Endodermal cell (in vitro differentiated cells): ENCODE data around the gene QRSL1. TPM values are rescaled to one million over a fixed set of nuclear protein-coding genes. Genes with fewer than 3 reads are reported as not detected.

ENCODE experiments used
- DNase-seq: peaks from one replicate; pipeline ENCODE4 v3.0.0-alpha.2; 2017
- H3K27ac ChIP-seq: 2 replicates; pipeline ENCODE4 v1.5.1; 2013; ENCODE audit warnings: mild to moderate bottlenecking, low read depth, low read length, moderate library complexity
- H3K27me3 ChIP-seq: 2 replicates; pipeline ENCODE4 v1.6.1; 2013; ENCODE audit warnings: mild to moderate bottlenecking, low read length, moderate library complexity; ENCODE audit not compliant: insufficient read depth, control insufficient read depth, poor library complexity, severe bottlenecking
- H3K36me3 ChIP-seq: 2 replicates; pipeline ENCODE4 v1.7.0; 2013; ENCODE audit warnings: mild to moderate bottlenecking, low read length, moderate library complexity; ENCODE audit not compliant: control insufficient read depth, insufficient read depth
- H3K4me1 ChIP-seq: one replicate; pipeline ENCODE4 v1.7.0; 2013; ENCODE audit warnings: low read length; ENCODE audit not compliant: control insufficient read depth, insufficient read depth
- H3K4me3 ChIP-seq: 2 replicates; pipeline ENCODE4 v1.5.1; 2013; ENCODE audit warnings: mild to moderate bottlenecking, low read length, moderate library complexity
- H3K9ac ChIP-seq: 2 replicates; pipeline ENCODE4 v1.6.1; 2013; ENCODE audit warnings: mild to moderate bottlenecking, low read length, moderate library complexity; ENCODE audit not compliant: poor library complexity, severe bottlenecking; ENCODE audit errors: extremely low read depth
- H3K9me3 ChIP-seq: 2 replicates; pipeline ENCODE4 v1.6.1; 2013; ENCODE audit warnings: mild to moderate bottlenecking, low read length, moderate library complexity; ENCODE audit not compliant: control insufficient read depth
- H3K27ac Mint-ChIP-seq: 2 replicates; pipeline ENCODE4 v1.8.0; 2020; ENCODE audit warnings: mixed read lengths
- H3K27me3 Mint-ChIP-seq: 2 replicates; pipeline ENCODE4 v1.8.0; 2021; ENCODE audit warnings: mild to moderate bottlenecking, mixed read lengths; ENCODE audit not compliant: insufficient read depth
- H3K36me3 Mint-ChIP-seq: 2 replicates; pipeline ENCODE4 v1.8.0; 2020; ENCODE audit warnings: low read depth, mixed read lengths
- H3K4me1 Mint-ChIP-seq: 2 replicates; pipeline ENCODE4 v1.8.0; 2020; ENCODE audit warnings: mixed read lengths
- H3K4me3 Mint-ChIP-seq: 2 replicates; pipeline ENCODE4 v1.8.0; 2020; ENCODE audit warnings: mild to moderate bottlenecking, moderate library complexity, mixed read lengths
- H3K9me3 Mint-ChIP-seq: 2 replicates; pipeline ENCODE4 v1.8.0; 2020; ENCODE audit warnings: mild to moderate bottlenecking, mixed read lengths
- CTCF ChIP-seq: fragments of 200-600 bp; sonication (generic); conservative IDR thresholded peaks from 2 replicates; pipeline ENCODE4 v1.5.0; 2021; ENCODE audit warnings: antibody characterized with exemption, mild to moderate bottlenecking
- WGBS, 2 experiments: methylation state at CpG; one replicate each; pipeline versions ENCODE4 v1.1.5 to v1.1.7; 2013; ENCODE audit warnings: missing lambda C conversion rate in 2 of 2, mixed read lengths in 1 of 2; ENCODE audit not compliant: insufficient coverage in 1 of 2, insufficient read length in 1 of 2; 5-methylcytosine and 5-hydroxymethylcytosine counted together
- total RNA-seq, 2 donors: library from RNA; stranded (reverse); fragmentation: NEBNext Ultra II Directional in 1 of 2; extraction: Animal tissue kit (Norgen Biotek cat#: 25700) in 1 of 2; gene quantifications; 2 replicates in 1 of 2; 3 replicates in 1 of 2; pipeline ENCODE4 v1.2.1, GENCODE V29; 2021

QRSL1 gene
- total RNA-seq, 2 donors from 2014 or later, result 10.8 to 12.7 TPM

DNA sequence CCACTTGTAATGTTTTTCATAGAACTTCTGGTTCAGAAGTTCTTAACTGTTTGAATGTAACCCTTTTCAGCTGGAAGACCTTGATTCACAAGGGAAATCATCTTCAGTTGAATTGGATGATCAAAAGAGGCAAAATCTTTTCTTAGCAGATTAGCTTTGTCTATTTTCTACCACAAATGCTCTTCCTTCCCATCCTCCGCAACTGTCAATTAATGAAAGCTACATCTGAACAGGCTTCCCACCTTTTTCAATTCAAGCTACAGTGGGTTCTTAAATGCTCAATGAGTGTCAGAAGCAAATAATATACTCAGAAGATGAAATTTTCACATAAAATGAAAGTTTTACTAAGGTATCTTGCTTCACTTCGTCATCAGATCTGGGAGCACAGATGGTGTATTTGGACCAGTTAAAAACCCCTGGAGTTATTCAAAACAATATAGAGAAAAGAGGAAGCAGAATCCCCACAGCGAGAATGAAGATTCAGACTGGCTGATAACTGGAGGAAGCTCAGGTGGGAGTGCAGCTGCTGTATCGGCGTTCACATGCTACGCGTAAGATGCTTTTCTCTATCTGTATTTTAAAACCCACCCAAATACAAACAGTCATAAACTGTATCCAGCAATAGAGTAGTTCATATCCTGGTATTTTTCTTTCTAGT is 19.4 kb downstream of the QRSL1 start:
- Histone ChIP-seq H3K4me3 (no peak overlapping the region), H3K27me3 (no peaks in the 10 kb centered on the region), H3K4me1 (no peaks in the 10 kb centered on the region), H3K9ac (no peak overlapping the region), H3K27ac (no peak overlapping the region), H3K9me3 (no peaks in the 10 kb centered on the region), H3K36me3 (peaks cover 57% of the 10 kb centered on the region)
- no peaks in the 10 kb centered on the region for H3K9me3 Mint-ChIP-seq
- H3K27ac Mint-ChIP-seq, result no peak overlapping the region
- DNase-seq, result no peak
- TF ChIP-seq CTCF, result no peak
- H3K27me3 Mint-ChIP-seq, result no peaks in the 10 kb centered on the region
- H3K4me1 Mint-ChIP-seq, result no peaks in the 10 kb centered on the region
- no peak overlapping the region for H3K4me3 Mint-ChIP-seq
- peaks cover 46% of the 10 kb centered on the region for H3K36me3 Mint-ChIP-seq
- WGBS, 2 experiments, result 95% methylated on average over 7 of the region's 7 CpGs; no CpG with 5 or more reads in 1 of the 2 experiments

GRCh38 chr6:106658469-106658868 is 29.1 kb downstream of the QRSL1 start:
- H3K36me3 Mint-ChIP-seq, result peaks cover 76% of the 10 kb centered on the region

DNA sequence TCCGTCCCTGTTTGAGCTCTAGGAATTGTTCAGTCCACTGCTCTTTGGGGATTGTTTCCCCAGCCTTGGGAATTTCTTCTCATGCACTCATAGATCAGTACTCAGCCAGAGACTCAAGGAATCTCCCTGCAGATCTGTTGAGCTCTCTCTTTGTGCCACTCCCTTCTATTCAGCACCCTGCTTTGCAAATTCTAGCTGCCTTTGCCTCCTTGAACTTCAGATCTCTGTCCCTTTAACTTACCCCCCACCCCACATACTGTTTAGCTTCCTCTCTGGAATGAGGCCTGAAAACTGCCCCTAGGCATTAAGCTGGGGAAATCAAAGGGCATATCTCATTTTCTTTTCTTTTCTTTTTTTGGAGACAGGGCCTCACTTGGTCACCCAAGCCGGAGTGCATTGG is 30.5 kb downstream of the QRSL1 start:
- no peaks in the 10 kb centered on the region for H3K27me3 Mint-ChIP-seq
- no peak overlapping the region for H3K4me3 Mint-ChIP-seq
- WGBS, 2 experiments, result 98 to 100% methylated on average over 1 to 2 of the region's 2 CpGs
- H3K27ac Mint-ChIP-seq, result no peak overlapping the region
- Histone ChIP-seq H3K27me3 (no peaks in the 10 kb centered on the region), H3K9ac (no peak overlapping the region), H3K36me3 (peaks cover 64% of the 10 kb centered on the region), H3K27ac (no peak overlapping the region), H3K4me3 (no peak overlapping the region), H3K9me3 (peaks cover 15% of the 10 kb centered on the region), H3K4me1 (no peaks in the 10 kb centered on the region)
- H3K36me3 Mint-ChIP-seq, result peaks cover 77% of the 10 kb centered on the region
- H3K9me3 Mint-ChIP-seq, result peaks cover 13% of the 10 kb centered on the region
- no peaks in the 10 kb centered on the region for H3K4me1 Mint-ChIP-seq
- TF ChIP-seq CTCF, result no peak
- DNase-seq, result no peak

More at GRCh38 chr6:106658469-106658868, 29.1 kb downstream of the QRSL1 start:
- no peak for TF ChIP-seq CTCF
- Histone ChIP-seq H3K27ac (no peak overlapping the region), H3K9ac (no peak overlapping the region), H3K36me3 (peaks cover 69% of the 10 kb centered on the region), H3K4me1 (no peaks in the 10 kb centered on the region), H3K9me3 (peaks cover 15% of the 10 kb centered on the region), H3K27me3 (no peaks in the 10 kb centered on the region), H3K4me3 (no peak overlapping the region)
- Mint-ChIP-seq H3K27ac (no peak overlapping the region), H3K4me3 (no peak overlapping the region), H3K27me3 (no peaks in the 10 kb centered on the region), H3K4me1 (no peaks in the 10 kb centered on the region), H3K9me3 (peaks cover 15% of the 10 kb centered on the region)
- WGBS, 2 experiments, result 99 to 100% methylated on average over 3 to 4 of the region's 4 CpGs
- no peak for DNase-seq
